Fibroblast of pulmonary artery (primary cell): ENCODE results near the gene SPTLC3.

ENCODE experiments used
- DNase-seq: peaks from one replicate; pipeline ENCODE4 v3.0.0-alpha.2; 2010; ENCODE audit warnings: low read depth
- H3K4me3 ChIP-seq: replicated peaks from 2 replicates; pipeline ENCODE4 v1.5.1; 2011; ENCODE audit warnings: low read depth, mild to moderate bottlenecking, control low read depth, low read length, moderate library complexity
- TF ChIP-seq, protein P1 (sequence below): IDR thresholded peaks from 2 replicates; pipeline ENCODE4 v1.5.1; 2011; ENCODE audit warnings: mild to moderate bottlenecking, control low read depth, low read length, inconsistent platforms; ENCODE audit errors: missing control alignments

SPTLC3 gene

DNA sequence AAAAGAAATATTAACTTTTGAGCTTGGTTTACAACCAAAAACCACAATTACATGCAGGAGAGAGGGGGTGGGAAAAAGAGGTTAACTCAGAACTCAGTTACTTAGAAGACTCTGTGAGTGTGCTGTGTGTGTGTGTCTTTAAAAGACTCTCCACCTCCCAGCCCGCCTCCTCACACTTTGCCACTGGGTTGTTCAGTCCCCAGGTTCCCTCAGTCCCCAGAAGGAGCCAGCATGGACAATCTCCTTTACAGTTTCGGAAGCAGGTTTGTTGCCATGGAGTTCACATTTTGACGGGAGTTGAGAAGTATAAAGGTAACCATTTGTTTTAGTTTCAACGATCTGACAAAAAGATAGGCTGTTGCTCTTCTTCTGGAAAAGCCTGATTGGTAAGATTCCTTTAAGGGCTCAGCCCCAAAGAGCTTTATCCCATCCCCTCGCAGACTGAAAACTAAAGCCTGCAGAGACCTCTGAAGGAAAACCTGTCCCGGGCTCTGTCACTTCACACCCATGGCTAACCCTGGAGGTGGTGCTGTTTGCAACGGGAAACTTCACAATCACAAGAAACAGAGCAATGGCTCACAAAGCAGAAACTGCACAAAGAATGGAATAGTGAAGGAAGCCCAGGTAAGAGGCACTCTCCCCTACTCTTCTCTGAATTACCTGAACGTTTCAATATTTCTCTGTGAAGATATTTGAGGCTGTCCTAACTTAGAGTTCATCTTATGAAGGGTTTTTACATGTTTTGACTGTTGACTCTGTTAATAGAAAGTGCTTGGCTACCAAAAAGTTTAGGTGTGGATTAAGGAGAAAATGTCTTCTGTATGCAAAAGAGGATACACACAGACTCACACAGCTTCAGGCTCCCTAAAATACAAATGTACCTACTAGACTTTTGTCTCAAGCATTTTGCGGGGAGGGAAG is at the start of gene SPTLC3:
Gene SPTLC3, plus strand, starts transcription at position 212 of the 921 bp plus-strand sequence. Its CDS starts 296 bp downstream, at position 508.
- peak; percentile 57 for DNase-seq
- TF ChIP-seq, protein P1, sequence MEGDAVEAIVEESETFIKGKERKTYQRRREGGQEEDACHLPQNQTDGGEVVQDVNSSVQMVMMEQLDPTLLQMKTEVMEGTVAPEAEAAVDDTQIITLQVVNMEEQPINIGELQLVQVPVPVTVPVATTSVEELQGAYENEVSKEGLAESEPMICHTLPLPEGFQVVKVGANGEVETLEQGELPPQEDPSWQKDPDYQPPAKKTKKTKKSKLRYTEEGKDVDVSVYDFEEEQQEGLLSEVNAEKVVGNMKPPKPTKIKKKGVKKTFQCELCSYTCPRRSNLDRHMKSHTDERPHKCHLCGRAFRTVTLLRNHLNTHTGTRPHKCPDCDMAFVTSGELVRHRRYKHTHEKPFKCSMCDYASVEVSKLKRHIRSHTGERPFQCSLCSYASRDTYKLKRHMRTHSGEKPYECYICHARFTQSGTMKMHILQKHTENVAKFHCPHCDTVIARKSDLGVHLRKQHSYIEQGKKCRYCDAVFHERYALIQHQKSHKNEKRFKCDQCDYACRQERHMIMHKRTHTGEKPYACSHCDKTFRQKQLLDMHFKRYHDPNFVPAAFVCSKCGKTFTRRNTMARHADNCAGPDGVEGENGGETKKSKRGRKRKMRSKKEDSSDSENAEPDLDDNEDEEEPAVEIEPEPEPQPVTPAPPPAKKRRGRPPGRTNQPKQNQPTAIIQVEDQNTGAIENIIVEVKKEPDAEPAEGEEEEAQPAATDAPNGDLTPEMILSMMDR, result peak; percentile 7
- peak within 1 kb of the TSS; percentile 70 for H3K4me3 ChIP-seq

DNA sequence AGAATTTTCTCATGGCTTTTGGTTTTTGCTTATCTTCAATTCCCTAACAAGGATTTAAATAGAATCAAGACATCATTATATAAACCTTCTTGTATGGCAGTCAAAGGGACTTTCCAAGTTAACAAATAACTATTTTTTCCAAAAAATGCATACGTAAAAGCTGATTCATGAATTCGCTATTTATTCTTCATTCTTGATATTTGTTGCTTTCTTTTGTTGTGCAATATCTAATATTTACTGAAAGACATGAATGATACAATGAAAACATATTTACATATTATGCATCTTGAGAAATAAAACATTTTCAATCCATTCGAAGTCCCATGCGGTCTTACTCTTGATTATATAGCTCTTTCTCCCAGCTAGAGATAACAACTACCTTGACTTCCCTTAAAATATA is 47.0 kb upstream of the SPTLC3 start:
- TF ChIP-seq, protein P1, result no peak
- no peak overlapping the region for H3K4me3 ChIP-seq
- no peak for DNase-seq

DNA sequence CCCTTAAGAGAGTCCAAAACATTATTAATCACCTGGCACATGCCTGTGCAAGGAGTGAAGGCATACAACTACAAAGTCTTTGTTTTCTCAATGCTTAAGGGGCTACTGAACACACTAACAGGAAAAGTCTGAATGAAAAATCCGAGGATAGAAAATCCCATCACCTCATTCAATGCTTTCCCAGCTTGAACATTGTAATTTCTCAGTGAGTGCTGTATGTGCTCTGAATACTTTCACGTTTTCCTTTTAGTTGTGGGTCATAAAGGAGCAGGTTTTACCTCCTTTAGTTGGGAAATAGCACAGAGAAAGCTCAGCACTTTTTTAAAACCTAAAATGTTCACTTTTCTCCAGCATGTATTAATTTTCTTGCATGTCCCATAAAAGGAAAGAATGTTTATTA is 45.9 kb upstream of the SPTLC3 start:
- no peak overlapping the region for H3K4me3 ChIP-seq
- DNase-seq, result no peak
- TF ChIP-seq, protein P1, result no peak

DNA sequence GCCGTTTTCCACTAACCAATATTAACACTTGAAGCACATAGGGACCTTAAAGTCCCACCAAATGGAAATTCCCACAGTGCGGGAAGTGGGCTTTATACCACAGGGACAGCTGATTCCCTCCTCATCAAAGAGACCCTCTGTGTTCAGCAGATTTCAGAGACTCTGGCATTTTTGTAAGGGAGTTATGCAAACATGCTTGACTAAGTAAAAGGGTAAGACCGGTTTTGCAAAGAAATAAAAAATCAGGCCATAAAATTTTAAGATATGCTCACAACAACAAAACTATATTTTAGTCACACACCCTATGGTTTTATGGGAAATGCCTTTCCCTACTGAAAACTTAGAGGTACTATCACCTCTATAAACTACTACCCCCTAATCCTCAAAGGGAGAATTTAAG is 45.4 kb upstream of the SPTLC3 start:
- no peak overlapping the region for H3K4me3 ChIP-seq
- no peak for DNase-seq
- TF ChIP-seq, protein P1, result no peak

DNA sequence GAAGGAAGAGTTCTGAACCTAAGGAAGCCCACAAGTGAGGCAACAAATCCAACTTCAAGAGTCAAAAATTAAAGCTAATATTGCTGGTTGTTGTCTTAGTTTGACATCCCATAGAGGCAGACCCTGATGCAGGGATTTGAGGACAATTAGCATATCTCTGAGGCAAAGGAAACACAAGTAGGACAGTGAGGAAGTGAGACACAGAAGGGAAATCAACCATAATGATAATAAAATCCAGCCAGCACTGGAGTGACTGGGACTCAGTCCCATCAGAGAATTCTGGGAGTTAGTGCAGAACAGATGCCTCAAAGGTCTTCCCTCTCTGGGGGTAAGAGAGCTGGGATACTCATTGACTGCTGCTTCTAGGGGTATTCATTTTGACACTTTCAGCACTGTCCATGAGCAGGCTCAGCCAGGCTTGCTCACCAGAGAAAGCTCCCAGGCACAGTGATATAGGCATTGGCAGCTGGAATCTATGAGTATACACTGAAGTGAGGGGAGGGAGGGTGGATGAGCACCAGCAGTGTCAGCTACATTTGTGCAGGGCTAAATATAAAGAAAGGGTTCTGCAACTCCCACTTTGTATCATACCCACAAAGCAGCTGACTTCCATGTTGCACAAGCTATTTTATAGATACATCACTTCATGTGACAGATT is 43.4 kb upstream of the SPTLC3 start:
- no peak for DNase-seq

DNA sequence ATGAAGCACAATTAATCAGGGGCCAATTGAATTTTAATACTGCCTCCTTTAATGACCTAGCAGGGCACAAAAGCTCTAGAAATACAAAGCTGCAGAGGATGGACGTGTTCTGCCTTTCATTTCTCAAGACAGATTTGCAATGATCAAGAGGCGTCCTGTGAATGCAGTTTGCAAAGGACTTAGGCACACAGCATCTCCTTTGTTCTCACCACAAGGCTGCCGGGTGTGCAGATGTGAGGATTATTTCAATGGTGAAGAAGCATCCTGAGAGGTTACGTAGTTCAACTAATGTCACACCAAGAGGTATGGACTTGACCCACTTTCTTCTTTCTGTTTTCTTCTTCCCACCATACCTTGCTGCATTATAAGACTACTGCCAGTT is 42.9 kb upstream of the SPTLC3 start:
- H3K4me3 ChIP-seq, result no peak overlapping the region
- TF ChIP-seq, protein P1, result no peak
- DNase-seq, result no peak

More for the DNA sequence above, 43.4 kb upstream of the SPTLC3 start:
- TF ChIP-seq, protein P1, result no peak
- no peak overlapping the region for H3K4me3 ChIP-seq
